Left hindlimb (tissue), 1 donor: ENCODE data around the gene HDAC10.

Experiments
- DNase-seq: peaks from one replicate; pipeline ENCODE4 v3.0.0-alpha.2; 2018

HDAC10 gene

DNA sequence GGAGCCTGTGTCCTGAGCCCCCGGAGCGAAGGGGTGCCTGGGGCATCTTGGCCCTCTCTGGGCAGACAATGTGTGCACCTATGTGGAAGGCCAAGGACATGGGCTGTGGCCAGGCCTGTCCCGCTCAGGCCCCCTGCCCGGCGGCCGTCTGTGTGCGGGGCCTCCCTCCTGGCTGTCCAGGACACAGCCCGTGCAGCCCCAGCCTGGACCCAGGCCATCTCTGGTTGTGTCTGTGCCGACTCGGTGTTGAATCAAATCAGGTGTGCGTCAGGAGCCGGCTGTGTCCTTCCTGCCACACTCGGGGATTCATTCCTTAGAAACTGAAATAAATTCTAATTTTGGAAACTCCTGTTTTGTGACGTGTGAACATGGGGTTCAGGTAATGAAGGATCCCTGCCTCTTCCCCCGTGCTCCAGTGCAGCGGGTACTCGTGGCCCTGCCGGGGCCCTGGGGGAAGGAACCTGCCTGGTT is 51.8 kb downstream of the HDAC10 start:
- no peak for DNase-seq

DNA sequence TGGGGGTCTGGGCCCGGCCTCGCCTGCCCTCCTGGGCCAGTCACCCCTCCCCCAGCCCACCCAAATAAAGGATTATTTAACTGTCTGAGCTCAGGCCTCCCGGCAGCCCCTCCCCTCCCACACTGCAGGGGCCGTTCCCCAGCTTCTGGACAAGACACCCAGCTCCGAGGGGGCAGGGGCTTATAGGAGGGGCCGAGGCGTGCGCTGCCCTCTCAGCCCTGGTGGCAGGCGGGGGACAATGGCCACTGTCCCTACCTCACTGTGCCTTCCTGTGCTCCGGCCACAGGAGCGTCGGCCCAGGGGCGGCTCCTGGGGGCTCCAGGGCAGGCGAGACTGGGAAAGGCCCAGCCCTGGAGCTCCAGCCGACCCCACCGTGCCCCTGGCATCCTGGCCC is 52.4 kb downstream of the HDAC10 start:
- DNase-seq: no peak

DNA sequence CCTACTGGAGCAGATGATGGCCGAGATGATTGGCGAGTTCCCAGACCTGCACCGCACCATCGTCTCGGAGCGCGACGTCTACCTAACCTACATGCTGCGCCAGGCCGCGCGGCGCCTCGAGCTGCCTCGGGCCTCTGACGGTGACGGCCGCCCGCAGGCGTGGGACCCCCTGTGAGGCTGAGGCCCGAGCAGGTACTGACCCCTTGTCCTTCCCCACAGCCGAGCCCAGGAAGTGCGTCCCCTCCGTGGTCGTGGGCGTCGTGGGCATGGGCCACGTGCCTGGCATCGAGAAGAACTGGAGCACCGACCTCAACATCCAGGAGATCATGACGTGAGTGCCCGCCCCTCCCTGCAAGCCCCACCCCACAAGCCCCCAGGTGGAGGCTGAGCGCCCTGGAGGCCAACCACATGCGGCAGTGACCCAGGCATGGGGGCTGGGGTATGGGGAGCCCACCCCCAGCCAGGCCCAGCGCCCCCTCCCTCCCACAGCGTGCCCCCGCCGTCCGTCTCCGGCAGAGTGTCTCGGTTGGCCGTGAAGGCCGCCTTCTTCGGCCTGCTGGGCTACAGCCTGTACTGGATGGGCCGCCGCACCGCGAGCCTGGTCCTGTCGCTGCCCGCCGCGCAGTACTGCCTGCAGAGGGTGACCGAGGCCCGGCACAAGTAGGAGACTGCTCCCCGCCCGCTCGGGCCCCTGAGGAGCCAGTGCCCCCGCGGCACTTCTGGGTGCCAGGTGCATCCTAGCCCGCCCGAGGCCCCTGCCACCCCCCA is 53.0 kb downstream of the HDAC10 start:
- DNase-seq: no peak

DNA sequence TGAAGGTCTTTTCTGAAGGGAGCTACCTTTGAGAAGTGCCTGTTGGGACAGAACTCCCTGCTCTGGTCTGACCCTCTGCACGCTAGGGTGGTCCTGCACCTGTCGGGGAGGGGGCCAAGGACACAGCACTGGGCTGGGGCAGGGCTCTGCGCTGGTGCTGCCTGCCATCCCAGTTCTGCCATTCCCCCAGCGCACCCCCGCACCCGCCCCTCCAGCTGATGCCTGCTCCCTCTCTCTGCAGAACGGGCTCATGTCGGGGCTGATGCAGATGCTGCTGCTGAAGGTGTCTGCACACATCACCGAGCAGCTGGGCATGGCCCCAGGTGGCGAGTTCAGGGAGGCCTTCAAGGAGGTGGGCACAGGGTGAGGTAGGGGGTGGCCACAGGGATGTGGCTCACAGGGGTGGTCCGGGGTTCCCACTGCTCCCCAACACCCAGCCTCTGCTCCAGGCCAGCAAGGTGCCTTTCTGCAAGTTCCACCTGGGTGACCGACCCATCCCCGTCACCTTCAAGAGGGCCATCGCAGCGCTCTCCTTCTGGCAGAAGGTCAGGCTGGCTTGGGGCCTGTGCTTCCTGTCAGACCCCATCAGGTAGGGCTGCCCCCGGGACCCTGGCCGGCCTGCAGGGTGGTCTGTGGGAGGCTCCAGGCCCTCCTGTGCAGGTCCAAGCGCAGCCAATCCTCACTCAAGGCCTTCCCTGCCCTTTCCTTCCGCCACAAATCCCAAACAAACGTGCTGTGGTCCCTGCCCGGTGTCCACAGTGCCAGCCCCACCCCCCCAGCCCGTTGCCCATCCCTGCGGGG is 53.9 kb downstream of the HDAC10 start:
- no peak for DNase-seq

DNA sequence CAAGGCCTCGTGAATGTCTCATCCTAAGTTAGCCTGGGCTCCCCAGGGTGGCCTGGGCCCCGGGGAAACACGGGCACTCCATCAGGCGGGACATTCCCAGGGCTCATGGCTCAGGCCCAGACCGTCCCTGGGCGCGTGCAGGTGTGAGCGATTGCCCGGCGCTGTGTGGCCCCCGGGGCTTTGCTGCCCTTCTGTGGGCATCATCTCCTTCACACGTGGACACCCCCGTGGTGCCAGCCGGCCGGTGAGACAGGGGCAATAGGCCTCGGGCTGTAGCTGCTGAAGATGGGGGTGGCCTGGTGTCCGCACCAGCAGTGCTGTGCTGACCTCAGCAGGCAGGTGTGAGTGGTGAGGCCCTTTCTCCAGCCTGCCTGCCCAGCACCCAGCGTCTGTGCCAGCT is 54.8 kb downstream of the HDAC10 start:
- DNase-seq: no peak
